Measurements from ENCODE around the gene CA11. TPM values are rescaled to one million over a fixed set of nuclear protein-coding genes. Genes with fewer than 3 reads are reported as not detected.

Gene CA11
- total and polyA plus RNA-seq, 9 of the 15 experiments (the other 6 are each of a cell fraction or from before 2014, with no cell fraction given): 2.9 to 19.9 (median 8.3) TPM

GRCh38 chr19:48634424-48635262 is 11.3 kb downstream of the CA11 start (continued):
- no peak for TF ChIP-seq ZZZ3 (IDR thresholded peaks at IDR 0.05)
- TF ChIP-seq NFIC (IDR thresholded peaks at IDR 0.05): peak; percentile 24; the same call in 1 of the 2 replicates
- TF ChIP-seq NFE2L1 (tag; IDR thresholded peaks at IDR 0.05; ENCODE audit: borderline replicate concordance, low read depth): no peak
- no peak for TF ChIP-seq HES1 (IDR thresholded peaks at IDR 0.05; ENCODE audit: low read depth)
- no peak for TF ChIP-seq THRAP3 (IDR thresholded peaks at IDR 0.05; ENCODE audit: borderline replicate concordance)
- TF ChIP-seq CUX1 (CRISPR knock-in tag; IDR thresholded peaks at IDR 0.05): no peak
- peak; percentile 37; the same call in 1 of the 2 replicates for TF ChIP-seq ZNF324 (CRISPR knock-in tag; IDR thresholded peaks at IDR 0.05)
- no peak for TF ChIP-seq TCF15 (CRISPR knock-in tag; IDR thresholded peaks at IDR 0.05)
- TF ChIP-seq USF1 (CRISPR knock-in tag; IDR thresholded peaks at IDR 0.05): peak; percentile 96
- TF ChIP-seq TOE1 (IDR thresholded peaks at IDR 0.05; ENCODE audit: borderline replicate concordance): peak; percentile 98
- no peak for TF ChIP-seq TOE1 (CRISPR knock-in tag; IDR thresholded peaks at IDR 0.05; ENCODE audit: borderline replicate concordance, low read depth)
- no peak; a peak in 1 of 3 replicates for TF ChIP-seq CBX3 (IDR thresholded peaks at IDR 0.05; ENCODE audit: borderline replicate concordance in 1 of 2, low read length in 2 of 2)
- TF ChIP-seq ZBTB26 (CRISPR knock-in tag; IDR thresholded peaks at IDR 0.05): no peak
- TF ChIP-seq ZNF696 (CRISPR knock-in tag; conservative IDR thresholded peaks at IDR 0.05): no peak
- TF ChIP-seq ZNF75A (CRISPR knock-in tag; IDR thresholded peaks at IDR 0.05): no peak
- peak; percentile 62; the same call in 1 of the 2 replicates for TF ChIP-seq SMAD3 (CRISPR knock-in tag; conservative IDR thresholded peaks at IDR 0.05)
- no peak for TF ChIP-seq ZBTB12 (CRISPR knock-in tag; IDR thresholded peaks at IDR 0.05)
- TF ChIP-seq ZNF311 (CRISPR knock-in tag; IDR thresholded peaks at IDR 0.05): no peak

Measured in K562 (cell line).